Panc1 (cell line): Measurements from ENCODE around the gene MN1. TPM values are rescaled to one million over a fixed set of nuclear protein-coding genes. Genes with fewer than 3 reads are reported as not detected.

ENCODE experiments used
- ATAC-seq: fragments of 200-7000 bp; cut with Tn5 transposase; 2 replicates; pipeline ENCODE4 v1.9.1; 2020; ENCODE audit warnings: mild to moderate bottlenecking, moderate library complexity
- BruUV-seq: library from RNA; stranded (reverse); fragments of 400-500 nt; replicated peaks from 2 replicates; lab custom pipeline; 2021; lab: Mats Ljungman, UMichigan
- CTCF ChIA-PET: fragments of 300-600 bp; sonication (Branson Sonifier 250); formaldehyde crosslinking; loops from one replicate; lab custom pipeline; 2022; ENCODE audit warnings: antibody characterized with exemption; lab: Charles Lee
- POLR2A ChIA-PET: fragments of 300-600 bp; sonication (Branson Sonifier 250); formaldehyde crosslinking; loops from one replicate; lab custom pipeline; 2022; ENCODE audit warnings: antibody characterized with exemption; lab: Charles Lee
- DNase-seq: peaks from one replicate; pipeline ENCODE4 v3.0.0-alpha.2; 2010; ENCODE audit warnings: low read depth, low spot score
- H3K27ac ChIP-seq: 2 replicates; pipeline ENCODE4 v1.5.1; 2011; ENCODE audit warnings: mild to moderate bottlenecking, low read length, inconsistent platforms
- H3K27me3 ChIP-seq: fragments of 200-500 bp; sonication (Bioruptor generic); 2 replicates; pipeline ENCODE4 v1.6.0; 2014; ENCODE audit warnings: low read length, inconsistent platforms; ENCODE audit not compliant: control insufficient read depth, insufficient read depth
- H3K36me3 ChIP-seq: fragments of 200-500 bp; sonication (Bioruptor generic); 2 replicates; pipeline ENCODE4 v1.5.1; 2014; ENCODE audit warnings: inconsistent platforms, mild to moderate bottlenecking, low read length, moderate library complexity; ENCODE audit not compliant: control insufficient read depth, insufficient read depth
- H3K4me1 ChIP-seq: 2 replicates; pipeline ENCODE4 v1.5.1; 2011; ENCODE audit warnings: inconsistent platforms, mild to moderate bottlenecking, low read length, moderate library complexity; ENCODE audit not compliant: control insufficient read depth, insufficient read depth
- H3K4me3 ChIP-seq, 2 experiments: 2 replicates each; pipeline ENCODE4 v1.5.1; 2011 to 2012; ENCODE audit warnings: low read depth in 2 of 2, low read length in 2 of 2, mild to moderate bottlenecking in 2 of 2, inconsistent platforms in 1 of 2, moderate library complexity in 1 of 2
- H3K9me3 ChIP-seq: fragments of 200-500 bp; sonication (Bioruptor generic); 2 replicates; pipeline ENCODE4 v1.5.1; 2014; ENCODE audit warnings: low read depth, mild to moderate bottlenecking, inconsistent platforms, low read length, moderate library complexity; ENCODE audit not compliant: control insufficient read depth, insufficient read depth
- POLR2AphosphoS5 ChIP-seq: IDR thresholded peaks from 2 replicates; pipeline ENCODE4 v1.6.1; 2012; ENCODE audit warnings: mild to moderate bottlenecking, low read depth, low read length, moderate library complexity
- SIN3A ChIP-seq: IDR thresholded peaks from 2 replicates; pipeline ENCODE4 v1.6.1; 2012; ENCODE audit warnings: low read depth, mild to moderate bottlenecking, low read length, moderate library complexity, borderline replicate concordance; ENCODE audit not compliant: insufficient read depth
- TCF7L2 ChIP-seq: IDR thresholded peaks from 2 replicates; pipeline ENCODE4 v1.6.1; 2011; ENCODE audit warnings: mild to moderate bottlenecking, low read depth, low read length, inconsistent platforms
- in situ Hi-C: cut with HindIII; loops from 2 replicates; pipeline ENCODE4 v1.10.0; 2016; ENCODE audit warnings: low sequenced_read_pairs, low pct_unique_long_range_greater_than_20kb
- intact Hi-C: fragments of 100-400 bp; cut with micrococcal nuclease; formaldehyde crosslinking; loops from one replicate; pipeline ENCODE4 v1.10.0; 2022; ENCODE audit not compliant: unreplicated experiment
- total RNA-seq: library from RNA; stranded (reverse); gene quantifications from one replicate; pipeline ENCODE4 v1.2.1, GENCODE V29; 2021; ENCODE audit not compliant: unreplicated experiment
- TF ChIP-seq, protein P1 (sequence below), 2 experiments: IDR thresholded peaks; 2 replicates each; pipeline ENCODE4 v1.6.1; 2011 to 2012; ENCODE audit warnings: low read depth in 2 of 2, control low read depth in 1 of 2, low read length in 1 of 2, mild to moderate bottlenecking in 1 of 2, moderate library complexity in 1 of 2; ENCODE audit not compliant: insufficient read depth in 1 of 2
- TF ChIP-seq, protein P2 (sequence below): fragments of 450-650 bp; IDR thresholded peaks from 2 replicates; pipeline ENCODE4 v1.5.1; 2017; ENCODE audit warnings: mild to moderate bottlenecking

MN1 gene
- total RNA-seq, 1 experiment from 2014 or later, result 0.51 TPM

DNA sequence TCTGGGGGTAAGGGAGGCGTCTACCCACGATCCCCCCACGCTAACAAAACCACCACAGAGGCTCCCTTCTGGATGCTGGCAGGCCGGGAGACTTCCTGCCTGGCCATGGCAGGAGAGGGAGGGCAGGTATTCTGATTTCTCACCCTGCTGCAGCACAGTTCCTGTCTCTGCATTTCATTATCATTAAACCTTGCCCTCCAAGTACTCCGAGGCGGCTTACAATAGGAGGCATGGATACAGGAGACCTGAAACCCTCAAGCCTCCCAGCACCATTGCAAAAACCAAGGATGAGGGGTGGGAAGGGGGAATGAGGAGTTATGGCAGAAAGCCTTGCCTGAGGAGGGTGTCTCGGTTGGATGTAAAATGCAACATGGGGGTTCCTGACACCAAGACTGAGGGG lies 44.1 kb upstream of the MN1 start:
- POLR2A ChIA-PET, result no interaction called here
- peaks cover 4% of the 10 kb centered on the region; the same call in 1 of the 2 replicates for H3K36me3 ChIP-seq
- intact Hi-C loops, result no loop called here
- H3K27ac ChIP-seq, result no peak overlapping the region
- BruUV-seq, result no TSS peak
- TF ChIP-seq, protein P1, sequence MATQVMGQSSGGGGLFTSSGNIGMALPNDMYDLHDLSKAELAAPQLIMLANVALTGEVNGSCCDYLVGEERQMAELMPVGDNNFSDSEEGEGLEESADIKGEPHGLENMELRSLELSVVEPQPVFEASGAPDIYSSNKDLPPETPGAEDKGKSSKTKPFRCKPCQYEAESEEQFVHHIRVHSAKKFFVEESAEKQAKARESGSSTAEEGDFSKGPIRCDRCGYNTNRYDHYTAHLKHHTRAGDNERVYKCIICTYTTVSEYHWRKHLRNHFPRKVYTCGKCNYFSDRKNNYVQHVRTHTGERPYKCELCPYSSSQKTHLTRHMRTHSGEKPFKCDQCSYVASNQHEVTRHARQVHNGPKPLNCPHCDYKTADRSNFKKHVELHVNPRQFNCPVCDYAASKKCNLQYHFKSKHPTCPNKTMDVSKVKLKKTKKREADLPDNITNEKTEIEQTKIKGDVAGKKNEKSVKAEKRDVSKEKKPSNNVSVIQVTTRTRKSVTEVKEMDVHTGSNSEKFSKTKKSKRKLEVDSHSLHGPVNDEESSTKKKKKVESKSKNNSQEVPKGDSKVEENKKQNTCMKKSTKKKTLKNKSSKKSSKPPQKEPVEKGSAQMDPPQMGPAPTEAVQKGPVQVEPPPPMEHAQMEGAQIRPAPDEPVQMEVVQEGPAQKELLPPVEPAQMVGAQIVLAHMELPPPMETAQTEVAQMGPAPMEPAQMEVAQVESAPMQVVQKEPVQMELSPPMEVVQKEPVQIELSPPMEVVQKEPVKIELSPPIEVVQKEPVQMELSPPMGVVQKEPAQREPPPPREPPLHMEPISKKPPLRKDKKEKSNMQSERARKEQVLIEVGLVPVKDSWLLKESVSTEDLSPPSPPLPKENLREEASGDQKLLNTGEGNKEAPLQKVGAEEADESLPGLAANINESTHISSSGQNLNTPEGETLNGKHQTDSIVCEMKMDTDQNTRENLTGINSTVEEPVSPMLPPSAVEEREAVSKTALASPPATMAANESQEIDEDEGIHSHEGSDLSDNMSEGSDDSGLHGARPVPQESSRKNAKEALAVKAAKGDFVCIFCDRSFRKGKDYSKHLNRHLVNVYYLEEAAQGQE (IDR thresholded peaks at IDR 0.05; ENCODE audit: insufficient read depth in 1 of 2, low read depth in 2 of 2, low read length in 1 of 2), result no peak
- no peak for TF ChIP-seq SIN3A
- TF ChIP-seq POLR2AphosphoS5, result no peak
- TF ChIP-seq, protein P2, sequence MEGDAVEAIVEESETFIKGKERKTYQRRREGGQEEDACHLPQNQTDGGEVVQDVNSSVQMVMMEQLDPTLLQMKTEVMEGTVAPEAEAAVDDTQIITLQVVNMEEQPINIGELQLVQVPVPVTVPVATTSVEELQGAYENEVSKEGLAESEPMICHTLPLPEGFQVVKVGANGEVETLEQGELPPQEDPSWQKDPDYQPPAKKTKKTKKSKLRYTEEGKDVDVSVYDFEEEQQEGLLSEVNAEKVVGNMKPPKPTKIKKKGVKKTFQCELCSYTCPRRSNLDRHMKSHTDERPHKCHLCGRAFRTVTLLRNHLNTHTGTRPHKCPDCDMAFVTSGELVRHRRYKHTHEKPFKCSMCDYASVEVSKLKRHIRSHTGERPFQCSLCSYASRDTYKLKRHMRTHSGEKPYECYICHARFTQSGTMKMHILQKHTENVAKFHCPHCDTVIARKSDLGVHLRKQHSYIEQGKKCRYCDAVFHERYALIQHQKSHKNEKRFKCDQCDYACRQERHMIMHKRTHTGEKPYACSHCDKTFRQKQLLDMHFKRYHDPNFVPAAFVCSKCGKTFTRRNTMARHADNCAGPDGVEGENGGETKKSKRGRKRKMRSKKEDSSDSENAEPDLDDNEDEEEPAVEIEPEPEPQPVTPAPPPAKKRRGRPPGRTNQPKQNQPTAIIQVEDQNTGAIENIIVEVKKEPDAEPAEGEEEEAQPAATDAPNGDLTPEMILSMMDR, result no peak
- TF ChIP-seq TCF7L2, result no peak
- no peak for DNase-seq
- H3K27me3 ChIP-seq, result no peaks in the 10 kb centered on the region
- no peaks in the 10 kb centered on the region for H3K9me3 ChIP-seq
- no peaks in the 10 kb centered on the region for H3K4me1 ChIP-seq
- ATAC-seq, result no peak
- in situ Hi-C loops, result no loop called here
- CTCF ChIA-PET, result no interaction called here
- no peak overlapping the region for H3K4me3 ChIP-seq

DNA sequence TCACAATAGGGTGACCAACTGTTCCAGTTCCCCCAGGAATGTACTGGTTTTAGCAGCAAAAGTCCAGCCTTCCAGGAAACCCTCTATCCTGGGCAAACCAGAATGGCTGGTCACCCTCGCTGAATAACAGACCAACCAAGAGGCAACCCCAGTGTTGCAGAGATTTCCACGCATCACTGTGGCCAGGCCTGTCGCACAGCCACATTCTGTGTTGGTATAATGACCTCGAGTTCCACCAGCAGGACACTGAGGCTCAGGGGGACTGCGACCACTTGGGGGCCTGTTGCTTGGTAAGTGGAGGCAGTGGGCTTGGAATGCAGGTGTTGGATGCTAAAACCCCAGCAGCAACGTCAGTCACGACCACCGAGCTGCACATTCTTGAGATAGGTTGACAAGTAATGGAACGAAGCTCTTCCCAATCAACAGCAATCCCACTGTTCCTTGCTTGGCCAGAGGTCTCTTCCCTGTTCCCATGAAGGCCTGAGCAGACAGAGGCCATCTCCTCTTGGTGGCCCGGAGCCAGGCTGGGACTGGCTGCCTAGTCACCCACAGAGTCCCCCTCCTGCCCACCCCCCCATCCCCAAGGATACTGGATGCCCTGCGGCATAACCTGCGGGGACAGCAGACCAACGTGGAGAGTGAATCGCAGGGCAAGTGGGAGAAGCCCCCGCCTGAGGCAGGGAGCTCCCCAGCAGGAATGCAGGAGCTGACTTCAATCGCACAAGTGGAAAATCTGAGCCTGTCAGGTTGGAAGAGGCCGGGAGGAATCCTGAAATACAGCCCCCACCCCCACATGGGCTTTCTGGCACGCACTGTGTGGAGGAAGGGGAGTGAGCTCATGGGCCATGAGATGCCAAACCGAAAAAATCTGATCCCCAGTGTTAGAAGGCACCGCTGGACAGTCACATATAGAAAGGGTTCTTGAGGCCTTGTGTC lies 43.4 kb upstream of the MN1 start:
- ChIA-PET POLR2A (no interaction called here), CTCF (no interaction called here)
- no TSS peak for BruUV-seq
- in situ Hi-C loops (no loop called here), intact Hi-C loops (no loop called here)
- H3K4me1 ChIP-seq, result no peaks in the 10 kb centered on the region
- no peak for TF ChIP-seq TCF7L2
- TF ChIP-seq, protein P1 (IDR thresholded peaks at IDR 0.05; ENCODE audit: insufficient read depth in 1 of 2, low read depth in 2 of 2, low read length in 1 of 2), result no peak
- no peaks in the 10 kb centered on the region for H3K9me3 ChIP-seq
- no peaks in the 10 kb centered on the region for H3K36me3 ChIP-seq
- ATAC-seq (no peak), DNase-seq (no peak)
- H3K27ac ChIP-seq, result no peak overlapping the region
- no peaks in the 10 kb centered on the region for H3K27me3 ChIP-seq
- no peak overlapping the region for H3K4me3 ChIP-seq
